Measurements from ENCODE around the gene GRB14.

DNA sequence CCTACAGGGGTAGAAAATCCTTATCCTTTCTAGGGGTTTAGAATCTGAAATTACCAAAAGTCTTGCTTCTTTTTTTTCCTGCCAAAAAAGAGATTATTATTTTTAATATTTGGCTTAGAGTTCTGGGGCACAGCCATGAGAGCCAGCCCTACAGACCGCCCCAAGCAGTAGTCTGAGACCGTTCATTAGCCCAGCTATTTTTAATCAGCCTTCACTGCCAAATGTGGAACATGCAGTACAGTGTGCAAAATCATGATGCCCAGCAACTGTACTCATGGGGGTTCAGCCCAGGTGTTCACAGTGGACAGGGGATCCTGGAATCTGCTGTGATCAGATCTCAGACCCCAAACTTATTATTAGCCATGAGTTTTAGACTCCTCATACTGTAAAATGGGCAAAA, 60.4 kb downstream of the GRB14 start:
- TF ChIP-seq EZH2 (IDR thresholded peaks at IDR 0.05; ENCODE audit: low read length, missing control alignments) (no peak), CTCF (conservative IDR thresholded peaks at IDR 0.05 in 1 of 2, IDR thresholded peaks at IDR 0.05 in 1 of 2; ENCODE audit: low read depth in 1 of 2, low read length in 2 of 2) (no peak)
